K562 (cell line): ENCODE data around the gene IRF2BP2. TPM values are rescaled to one million over a fixed set of nuclear protein-coding genes. Genes with fewer than 3 reads are reported as not detected.
A peak's percentile ranks its signal among the peaks of the same experiment; 100 is the strongest.

ENCODE experiments used
- ATAC-seq: fragments of 200-7000 bp; cut with Tn5 transposase; 3 replicates; pipeline ENCODE4 v1.9.1; 2020; ENCODE audit warnings: moderate library complexity
- BruUV-seq: library from RNA; stranded (reverse); fragments of 400-500 nt; replicated peaks from 2 replicates; lab custom pipeline; 2021; lab: Mats Ljungman, UMichigan
- CTCF ChIA-PET: fragments of 300-600 bp; formaldehyde crosslinking; extraction: SDS; loops from one replicate; lab custom pipeline; 2021; ENCODE audit warnings: low intra/inter-chr PET ratio; lab: Yijun Ruan, JAX
- POLR2A ChIA-PET: fragments of 300-600, 350-650 bp; sonication (Branson Sonifier 250); formaldehyde crosslinking; extraction: SDS; loops from one replicate; lab custom pipeline; 2021; ENCODE audit warnings: antibody characterized with exemption, inconsistent platforms; lab: Yijun Ruan, JAX
- DNase-seq, 4 experiments: peaks; one replicate each; pipeline versions ENCODE4 v3.0.0 to v3.0.0-alpha.2; 2011 to 2018; ENCODE audit warnings: low spot score in 3 of 4, mixed read lengths in 3 of 4; ENCODE audit errors: extremely low read depth in 1 of 4
- FAIRE-seq: peaks from 2 replicates; lab custom pipeline; 2011; peaks lifted over from hg19 to GRCh38; lab: Jason Lieb, UNC
- H2AFZ ChIP-seq: 2 replicates; pipeline ENCODE4 v1.6.0; 2011; ENCODE audit warnings: low read depth, low read length, control low read depth, inconsistent platforms
- H3K27ac ChIP-seq: fragments of 200-600 bp; 3 replicates; pipeline ENCODE4 v1.8.0; 2011; ENCODE audit warnings: low read depth, mild to moderate bottlenecking, control low read depth, inconsistent platforms, low read length, moderate library complexity, mixed read lengths; ENCODE audit errors: extremely low read depth
- H3K27me3 ChIP-seq, 2 experiments: fragments of 300-600 bp in 1 of 2; 2 replicates in 1 of 2; 3 replicates in 1 of 2; pipeline versions ENCODE4 v1.6.0 to v1.8.0; 2011; ENCODE audit warnings: inconsistent platforms in 2 of 2, low read length in 2 of 2, mild to moderate bottlenecking in 1 of 2, mixed read lengths in 1 of 2, moderate library complexity in 1 of 2; ENCODE audit not compliant: control insufficient read depth in 2 of 2, insufficient read depth in 2 of 2
- H3K36me3 ChIP-seq: fragments of 300-600 bp; 3 replicates; pipeline ENCODE4 v1.8.0; 2011; ENCODE audit warnings: mild to moderate bottlenecking, low read length, inconsistent platforms; ENCODE audit not compliant: control insufficient read depth, insufficient read depth
- H3K4me1 ChIP-seq, 2 experiments: fragments of 200-600 bp in 1 of 2; replicated peaks in 1 of 2; 2 replicates in 1 of 2; 3 replicates in 1 of 2; pipeline versions ENCODE4 v1.5.1 to v1.8.0; 2011; ENCODE audit warnings: inconsistent platforms in 2 of 2, low read length in 2 of 2, mild to moderate bottlenecking in 1 of 2, mixed read lengths in 1 of 2, moderate library complexity in 1 of 2; ENCODE audit not compliant: control insufficient read depth in 2 of 2, insufficient read depth in 2 of 2
- H3K4me2 ChIP-seq: 2 replicates; pipeline ENCODE4 v1.6.1; 2011; ENCODE audit warnings: low read length, control low read depth, inconsistent platforms, mixed read lengths; ENCODE audit not compliant: insufficient read depth
- H3K4me3 ChIP-seq: fragments of 200-600 bp; sonication (generic), shearing (Covaris generic); 2 replicates; pipeline ENCODE4 v1.5.1; 2016; ENCODE audit warnings: control low read depth, inconsistent platforms
- H3K79me2 ChIP-seq: fragments of 200-600 bp; 3 replicates; pipeline ENCODE4 v1.8.0; 2011; ENCODE audit warnings: low read length, inconsistent platforms; ENCODE audit not compliant: control insufficient read depth, insufficient read depth
- H3K9ac ChIP-seq, 2 experiments: 2 replicates each; pipeline versions ENCODE4 v1.6.0 to v1.6.1; 2011; ENCODE audit warnings: low read depth in 2 of 2, low read length in 2 of 2, control low read depth in 1 of 2, inconsistent platforms in 1 of 2, mild to moderate bottlenecking in 1 of 2, mixed read lengths in 1 of 2; ENCODE audit not compliant: insufficient read depth in 1 of 2
- H3K9me1 ChIP-seq: one replicate; pipeline ENCODE4 v1.6.0; 2011; ENCODE audit warnings: inconsistent platforms, mild to moderate bottlenecking, low read length, moderate library complexity; ENCODE audit not compliant: control insufficient read depth, insufficient read depth
- H3K9me3 ChIP-seq: replicated peaks from 2 replicates; pipeline ENCODE4 v1.5.1; 2011; ENCODE audit warnings: low read depth, low read length, inconsistent platforms; ENCODE audit not compliant: control insufficient read depth, insufficient read depth
- H4K20me1 ChIP-seq: replicated peaks from 2 replicates; pipeline ENCODE4 v1.6.1; 2011; ENCODE audit warnings: low read length, inconsistent platforms, mixed read lengths; ENCODE audit not compliant: control insufficient read depth, insufficient read depth
- GATAD2B ChIP-seq: fragments of 450-650 bp; IDR thresholded peaks from 2 replicates; pipeline ENCODE4 v1.6.1; 2017; ENCODE audit warnings: mild to moderate bottlenecking, borderline replicate concordance
- LEF1 ChIP-seq: fragments of 450-650 bp; IDR thresholded peaks from 2 replicates; pipeline ENCODE4 v1.6.1; 2016; ENCODE audit warnings: mild to moderate bottlenecking
- MTF1 ChIP-seq: fragments of 250-450 bp; sonication (Bioruptor Pico); IDR thresholded peaks from 2 replicates; pipeline ENCODE4 v1.9.0; 2021; ENCODE audit warnings: moderate library complexity, mild to moderate bottlenecking, inconsistent platforms, borderline replicate concordance
- NFIC ChIP-seq: fragments of 450-650 bp; IDR thresholded peaks from 2 replicates; pipeline ENCODE4 v1.6.1; 2017; ENCODE audit warnings: mild to moderate bottlenecking, inconsistent platforms
- USF1 ChIP-seq: sonication (generic); formaldehyde crosslinking; IDR thresholded peaks from 2 replicates; pipeline ENCODE4 v1.9.0; 2022; ENCODE audit warnings: mild to moderate bottlenecking, missing genetic modification reagents
- ZBTB7A ChIP-seq: IDR thresholded peaks from 2 replicates; pipeline ENCODE4 v1.6.1; 2011; ENCODE audit warnings: low read depth, mild to moderate bottlenecking, low read length, moderate library complexity, borderline replicate concordance; ENCODE audit not compliant: control insufficient read depth
- ZNF239 ChIP-seq: fragments of 250-450 bp; sonication (Bioruptor Pico); IDR thresholded peaks from 2 replicates; pipeline ENCODE4 v1.4.0; 2020; ENCODE audit warnings: mild to moderate bottlenecking
- WGBS: fragments of 100-300 bp; shearing (Covaris generic); methylation state at CpG from one replicate; pipeline ENCODE4 v1.1.6; 2016; ENCODE audit warnings: low coverage, mixed read lengths; ENCODE audit not compliant: insufficient coverage; ENCODE audit errors: missing lambda C conversion rate; 5-methylcytosine and 5-hydroxymethylcytosine counted together
- in situ Hi-C: fragments of 300-500 bp; cut with MboI; formaldehyde crosslinking; loops from 4 replicates; pipeline ENCODE4 v1.15.0; 2018; ENCODE audit warnings: inconsistent platforms, mixed read lengths
- intact Hi-C: fragments of 100-400 bp; cut with micrococcal nuclease; formaldehyde crosslinking; loops from 2 replicates; pipeline ENCODE4 v1.14.2; 2022
- polyA plus RNA-seq, 8 experiments: library from polyadenylated mRNA; depleted of rRNA in 4 of 8; stranded (reverse) in 5 of 8; unstranded in 3 of 8; fragments of >200 nt; fragmentation: Nextera tagmentation in 2 of 8; fragmentation: Illumina TruSeq in 1 of 8; extraction: Ambion mirVana in 2 of 8; extraction: Trizol in 1 of 8; gene quantifications; 2 replicates each; pipeline versions ENCODE4 v1.2.1 to v1.2.3, GENCODE V29; 2011 to 2014; ENCODE audit warnings: inconsistent platforms in 1 of 8, missing spikeins in 1 of 8
- total RNA-seq, 7 experiments: library from RNA; depleted of rRNA in 6 of 7; stranded (reverse); fragments of >200 nt in 6 of 7; fragmentation: Illumina TruSeq in 2 of 7; extraction: Trizol in 2 of 7; gene quantifications; 2 replicates each; pipeline versions ENCODE4 v1.2.1 to v1.2.3, GENCODE V29; 2011 to 2021; ENCODE audit warnings: low replicate concordance in 1 of 7
- TF ChIP-seq, protein P1 (sequence below): sonication (generic); formaldehyde crosslinking; IDR thresholded peaks from 2 replicates; pipeline ENCODE4 v1.8.1; 2023; ENCODE audit warnings: mild to moderate bottlenecking, missing genetic modification reagents

Gene IRF2BP2
- total and polyA plus RNA-seq, 9 of the 15 experiments (the other 6 are each of a cell fraction or from before 2014, with no cell fraction given) = 7.7 to 68.6 (median 22.1) TPM

- CTCF ChIA-PET = no interaction called here
- in situ Hi-C loops (no loop called here), intact Hi-C loops (no loop called here)
- Histone ChIP-seq H4K20me1 (no peaks in the 10 kb centered on the region), H3K36me3 (no peaks in the 10 kb centered on the region), H3K27me3 (no peaks in the 10 kb centered on the region), H3K79me2 (no peaks in the 10 kb centered on the region), H3K9me1 (no peaks in the 10 kb centered on the region), H2AFZ (no peak overlapping the region), H3K9ac (no peak overlapping the region), H3K4me1 (no peaks in the 10 kb centered on the region; a peak in 2 of 5 replicates), H3K4me3 (no peak overlapping the region), H3K9me3 (peaks cover 5% of the 10 kb centered on the region), H3K4me2 (no peak overlapping the region), H3K27ac (no peak overlapping the region)
- BruUV-seq = no TSS peak
- TF ChIP-seq USF1 (CRISPR knock-in tag) (no peak), ZBTB7A (no peak), MTF1 (CRISPR knock-in tag) (no peak), ZNF239 (no peak), NFIC (peak; percentile 65), LEF1 (no peak), GATAD2B (no peak)
- TF ChIP-seq, protein P1, sequence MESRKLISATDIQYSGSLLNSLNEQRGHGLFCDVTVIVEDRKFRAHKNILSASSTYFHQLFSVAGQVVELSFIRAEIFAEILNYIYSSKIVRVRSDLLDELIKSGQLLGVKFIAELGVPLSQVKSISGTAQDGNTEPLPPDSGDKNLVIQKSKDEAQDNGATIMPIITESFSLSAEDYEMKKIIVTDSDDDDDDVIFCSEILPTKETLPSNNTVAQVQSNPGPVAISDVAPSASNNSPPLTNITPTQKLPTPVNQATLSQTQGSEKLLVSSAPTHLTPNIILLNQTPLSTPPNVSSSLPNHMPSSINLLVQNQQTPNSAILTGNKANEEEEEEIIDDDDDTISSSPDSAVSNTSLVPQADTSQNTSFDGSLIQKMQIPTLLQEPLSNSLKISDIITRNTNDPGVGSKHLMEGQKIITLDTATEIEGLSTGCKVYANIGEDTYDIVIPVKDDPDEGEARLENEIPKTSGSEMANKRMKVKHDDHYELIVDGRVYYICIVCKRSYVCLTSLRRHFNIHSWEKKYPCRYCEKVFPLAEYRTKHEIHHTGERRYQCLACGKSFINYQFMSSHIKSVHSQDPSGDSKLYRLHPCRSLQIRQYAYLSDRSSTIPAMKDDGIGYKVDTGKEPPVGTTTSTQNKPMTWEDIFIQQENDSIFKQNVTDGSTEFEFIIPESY = no peak
- POLR2A ChIA-PET = interaction anchor here (1.1 kb wide), 1 partner anchor 12 kb away, joined by 6 read pairs; no protein-coding TSS in a partner anchor
- FAIRE-seq (no peak), DNase-seq (peak in 1 of 4 experiments; percentile 35), ATAC-seq (no peak)
- 17% methylated on average over 1 of the region's 1 CpG for WGBS
These were observed 35.5 kb upstream of the IRF2BP2 start for GRCh38 chr1:234645474-234645953.
